ENCODE data around the gene TEX261. TPM values are rescaled to one million over a fixed set of nuclear protein-coding genes. Genes with fewer than 3 reads are reported as not detected.

Gene TEX261
- total RNA-seq, 2 experiments from 2014 or later = 34.5 to 45.8 TPM

- Histone ChIP-seq H3K4me2 (ENCODE audit: low read length) (no peak overlapping the region), H3K9me3 (ENCODE audit: low read length) (no peaks in the 10 kb centered on the region), H3K4me1 (ENCODE audit: insufficient read depth, low read length, poor library complexity, severe bottlenecking) (peaks cover 4% of the 10 kb centered on the region), H3K27ac (ENCODE audit: low read depth, low read length, poor library complexity, severe bottlenecking) (no peak overlapping the region), H3K36me3 (ENCODE audit: insufficient read depth, low read length) (no peaks in the 10 kb centered on the region), H4K20me1 (ENCODE audit: insufficient read depth, low read length) (no peaks in the 10 kb centered on the region), H3K4me3 (ENCODE audit: low read depth, low read length, poor library complexity, severe bottlenecking) (no peak overlapping the region), H3K79me2 (ENCODE audit: insufficient read depth, low read depth, low read length) (no peaks in the 10 kb centered on the region), H3K9me2 (ENCODE audit: insufficient read depth, low read length) (no peaks in the 10 kb centered on the region), H2AFZ (ENCODE audit: low read length) (no peak overlapping the region)
- ChIA-PET CTCF (ENCODE audit: unreplicated experiment) (no interaction called here), POLR2A (no interaction called here)
- no TSS peak for BruUV-seq (replicated peaks)
- intact Hi-C loops (cut with micrococcal nuclease; ENCODE audit: unreplicated experiment) = no loop called here
- TF ChIP-seq EZH2phosphoT487 (IDR thresholded peaks at IDR 0.05; ENCODE audit: borderline replicate concordance, low read depth, low read length) (no peak), CTCF (conservative IDR thresholded peaks at IDR 0.05; ENCODE audit: low read length) (no peak)
- DNase-seq (ENCODE audit: low spot score) = no peak
Observed at GRCh38 chr2:70975237-70975636, 19.4 kb downstream of the TEX261 start.

GRCh38 chr2:70974592-70974991 is 20.1 kb downstream of the TEX261 start:
- TF ChIP-seq EZH2phosphoT487 (IDR thresholded peaks at IDR 0.05; ENCODE audit: borderline replicate concordance, low read depth, low read length) (no peak), CTCF (conservative IDR thresholded peaks at IDR 0.05; ENCODE audit: low read length) (no peak)
- CTCF ChIA-PET (ENCODE audit: unreplicated experiment) = no interaction called here
- H3K4me3 ChIP-seq (ENCODE audit: low read depth, low read length, poor library complexity, severe bottlenecking) = no peak overlapping the region
- H3K9me3 ChIP-seq (ENCODE audit: low read length) = no peaks in the 10 kb centered on the region
- no peak overlapping the region for H3K4me2 ChIP-seq (ENCODE audit: low read length)
- no peaks in the 10 kb centered on the region for H3K36me3 ChIP-seq (ENCODE audit: insufficient read depth, low read length)
- no peaks in the 10 kb centered on the region for H3K79me2 ChIP-seq (ENCODE audit: insufficient read depth, low read depth, low read length)
- no peaks in the 10 kb centered on the region for H3K9me2 ChIP-seq (ENCODE audit: insufficient read depth, low read length)
- intact Hi-C loops (cut with micrococcal nuclease; ENCODE audit: unreplicated experiment) = no loop called here
- no peak overlapping the region for H3K27ac ChIP-seq (ENCODE audit: low read depth, low read length, poor library complexity, severe bottlenecking)
- no TSS peak for BruUV-seq (replicated peaks)
- no peak for DNase-seq (ENCODE audit: low spot score)
- H2AFZ ChIP-seq (ENCODE audit: low read length) = no peak overlapping the region
- POLR2A ChIA-PET = no interaction called here
- H3K4me1 ChIP-seq (ENCODE audit: insufficient read depth, low read length, poor library complexity, severe bottlenecking) = peaks cover 4% of the 10 kb centered on the region
- H4K20me1 ChIP-seq (ENCODE audit: insufficient read depth, low read length) = no peaks in the 10 kb centered on the region

- TF ChIP-seq CTCF (conservative IDR thresholded peaks at IDR 0.05; ENCODE audit: low read length) = no peak
- TF ChIP-seq EZH2phosphoT487 (IDR thresholded peaks at IDR 0.05; ENCODE audit: borderline replicate concordance, low read depth, low read length) = no peak
- Histone ChIP-seq H3K4me2 (ENCODE audit: low read length) (no peak overlapping the region), H3K36me3 (ENCODE audit: insufficient read depth, low read length) (no peaks in the 10 kb centered on the region), H3K9me3 (ENCODE audit: low read length) (no peaks in the 10 kb centered on the region), H3K9me2 (ENCODE audit: insufficient read depth, low read length) (no peaks in the 10 kb centered on the region), H3K27ac (ENCODE audit: low read depth, low read length, poor library complexity, severe bottlenecking) (no peak overlapping the region), H2AFZ (ENCODE audit: low read length) (no peak overlapping the region), H3K4me1 (ENCODE audit: insufficient read depth, low read length, poor library complexity, severe bottlenecking) (peaks cover 7% of the 10 kb centered on the region), H3K4me3 (ENCODE audit: low read depth, low read length, poor library complexity, severe bottlenecking) (no peak overlapping the region), H3K79me2 (ENCODE audit: insufficient read depth, low read depth, low read length) (no peaks in the 10 kb centered on the region), H4K20me1 (ENCODE audit: insufficient read depth, low read length) (no peaks in the 10 kb centered on the region)
- POLR2A ChIA-PET = no interaction called here
- CTCF ChIA-PET (ENCODE audit: unreplicated experiment) = no interaction called here
- no TSS peak for BruUV-seq (replicated peaks)
- intact Hi-C loops (cut with micrococcal nuclease; ENCODE audit: unreplicated experiment) = no loop called here
- no peak for DNase-seq (ENCODE audit: low spot score)
Observed at GRCh38 chr2:70967189-70967588, 27.5 kb downstream of the TEX261 start.

Measured in OCI-LY7 (cell line).